HEK293T (cell line): ENCODE results near the gene TMEM229A.

Source experiments
- CTBP1 ChIP-seq: fragments of 450-650 bp; IDR thresholded peaks from 2 replicates; pipeline ENCODE4 v1.6.1; 2016; ENCODE audit warnings: borderline replicate concordance
- ELF4 ChIP-seq: fragments of 450-650 bp; IDR thresholded peaks from 2 replicates; pipeline ENCODE4 v1.6.1; 2017; ENCODE audit warnings: antibody characterized with exemption
- FOXK2 ChIP-seq: fragments of 450-650 bp; IDR thresholded peaks from 2 replicates; pipeline ENCODE4 v1.6.1; 2016; ENCODE audit warnings: mild to moderate bottlenecking
- L3MBTL2 ChIP-seq: fragments of 450-650 bp; conservative IDR thresholded peaks from 2 replicates; pipeline ENCODE4 v1.6.1; 2016; ENCODE audit warnings: mild to moderate bottlenecking
- SP1 ChIP-seq: fragments of 450-650 bp; IDR thresholded peaks from 2 replicates; pipeline ENCODE4 v1.6.1; 2017

DNA sequence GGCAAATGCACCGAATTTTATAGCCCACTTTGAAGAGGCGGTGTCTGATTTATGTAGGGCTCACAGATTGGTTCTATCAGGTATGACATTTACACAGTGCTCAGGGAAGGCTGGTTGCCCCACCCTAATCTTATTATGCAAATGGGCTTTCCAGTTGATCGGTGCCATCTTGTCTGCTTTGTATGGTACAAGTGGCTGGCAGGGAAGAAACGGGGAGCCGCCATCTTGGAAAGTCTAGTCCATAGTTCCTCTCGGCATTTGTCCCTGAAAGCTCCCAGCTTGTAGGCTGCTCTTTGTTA is 36.6 kb downstream of the TMEM229A start:
- no peak for TF ChIP-seq L3MBTL2
- no peak for TF ChIP-seq CTBP1
- TF ChIP-seq SP1 = no peak
- TF ChIP-seq FOXK2 = no peak
- TF ChIP-seq ELF4 = no peak
